Body of pancreas (tissue), 4 donors: ENCODE results near the gene IQSEC2. TPM values are rescaled to one million over a fixed set of nuclear protein-coding genes. Genes with fewer than 3 reads are reported as not detected.

Experiments
- ATAC-seq: fragments of 150-250 bp; one replicate; pipeline ENCODE4 v1.9.1; 2016
- DNase-seq, 4 donors: peaks; one replicate each; pipeline ENCODE4 v3.0.0-alpha.2; 2019
- H3K27ac ChIP-seq, 4 donors: fragments of 200-600 bp; sonication (generic); 1 replicate in 3 of 4; 2 replicates in 1 of 4; pipeline versions ENCODE4 v1.5.1 to v1.6.1; 2016 to 2019; ENCODE audit warnings: mild to moderate bottlenecking in 1 of 4, mixed read lengths in 1 of 4, moderate library complexity in 1 of 4
- H3K27me3 ChIP-seq, 2 donors: fragments of 200-600 bp; sonication (generic); one replicate each; pipeline ENCODE4 v1.6.0; 2016; ENCODE audit warnings: mild to moderate bottlenecking in 1 of 2
- H3K36me3 ChIP-seq, 2 donors: fragments of 200-600 bp; sonication (generic); replicated peaks in 1 of 2; 2 replicates each; pipeline ENCODE4 v1.5.1; 2016; ENCODE audit warnings: low read depth in 2 of 2; ENCODE audit not compliant: insufficient read depth in 1 of 2
- H3K4me1 ChIP-seq: fragments of 200-600 bp; sonication (generic); one replicate; pipeline ENCODE4 v1.6.0; 2016
- H3K4me3 ChIP-seq, 2 donors: fragments of 200-600 bp; sonication (generic); 1 replicate in 1 of 2; 2 replicates in 1 of 2; pipeline ENCODE4 v1.5.1; 2016 to 2019
- H3K9me3 ChIP-seq, 3 donors: fragments of 200-600 bp; sonication (generic); 1 replicate in 2 of 3; 2 replicates in 1 of 3; pipeline ENCODE4 v1.5.1; 2016
- CTCF ChIP-seq, 7 experiments: fragments of 450-650 bp in 4 of 7; fragments of 200-600 bp in 3 of 7; sonication (generic) in 3 of 7; IDR thresholded peaks; one replicate each; pipeline ENCODE4 v1.5.1; 2016 to 2019; ENCODE audit warnings: antibody characterized with exemption in 7 of 7
- POLR2A ChIP-seq, 3 donors: fragments of 450-650 bp; IDR thresholded peaks; one replicate each; pipeline ENCODE4 v1.6.1; 2016; ENCODE audit warnings: antibody characterized with exemption in 3 of 3, mild to moderate bottlenecking in 2 of 3
- WGBS, 2 donors: methylation state at CpG; one replicate each; pipeline ENCODE4 v1.1.5; 2017; 5-methylcytosine and 5-hydroxymethylcytosine counted together
- intact Hi-C: fragments of 100-400 bp; cut with DNase I; formaldehyde crosslinking; loops from one replicate; pipeline ENCODE4 v1.15.1; 2023
- total RNA-seq, 2 donors: library from RNA; depleted of rRNA; stranded (reverse); fragments of >200 nt; gene quantifications; one replicate each; pipeline ENCODE4 v1.1.0, GENCODE V29; 2016

IQSEC2 gene
- total RNA-seq, 2 donors from 2014 or later: 12.7 to 30.3 TPM

- Histone ChIP-seq H3K27ac (peak overlapping the region in 2 of 4 donors; percentile 44 to 45), H3K4me1 (peaks cover 7% of the 10 kb centered on the region), H3K27me3 (no peaks in the 10 kb centered on the region), H3K36me3 (no peaks in the 10 kb centered on the region), H3K4me3 (no peak overlapping the region), H3K9me3 (no peaks in the 10 kb centered on the region)
- DNase-seq (peak; percentile 15 to 66 (median 48)), ATAC-seq (peak; percentile 45)
- TF ChIP-seq POLR2A (IDR thresholded peaks at IDR 0.05) (no peak), CTCF (IDR thresholded peaks at IDR 0.05) (no peak)
- intact Hi-C loops: no loop called here
- WGBS, 2 donors: 45 to 51% methylated on average over 7 to 8 of the region's 11 CpGs
Observed at GRCh38 chrX:53287493-53288138, 6.2 kb upstream of the IQSEC2 start.

- Histone ChIP-seq H3K9me3 (no peaks in the 10 kb centered on the region), H3K36me3 (no peaks in the 10 kb centered on the region), H3K27me3 (no peaks in the 10 kb centered on the region), H3K4me3 (no peak overlapping the region), H3K4me1 (peaks cover 19% of the 10 kb centered on the region), H3K27ac (no peak overlapping the region)
- intact Hi-C loops: no loop called here
- DNase-seq: no peak
- no peak for ATAC-seq
- TF ChIP-seq CTCF (IDR thresholded peaks at IDR 0.05): no peak
- no peak for TF ChIP-seq POLR2A (IDR thresholded peaks at IDR 0.05)
- WGBS, 2 donors: 63 to 73% methylated on average over 3 of the region's 3 CpGs
Observed at GRCh38 chrX:53286171-53286570, 4.8 kb upstream of the IQSEC2 start.

GRCh38 chrX:53285591-53285990 lies 4.2 kb upstream of the IQSEC2 start:
- Histone ChIP-seq H3K9me3 (no peaks in the 10 kb centered on the region), H3K27ac (no peak overlapping the region), H3K36me3 (no peaks in the 10 kb centered on the region), H3K27me3 (no peaks in the 10 kb centered on the region), H3K4me3 (no peak overlapping the region), H3K4me1 (peaks cover 25% of the 10 kb centered on the region)
- DNase-seq: no peak
- no peak for TF ChIP-seq CTCF (IDR thresholded peaks at IDR 0.05)
- TF ChIP-seq POLR2A (IDR thresholded peaks at IDR 0.05): no peak
- ATAC-seq: no peak
- intact Hi-C loops: no loop called here
- WGBS, 2 donors: 72% methylated on average over 3 of the region's 3 CpGs; no CpG with 5 or more reads in 1 of the 2 donors

- ATAC-seq (peak; percentile 63), DNase-seq (peak; percentile 49 to 72 (median 58))
- Histone ChIP-seq H3K9me3 (no peaks in the 10 kb centered on the region), H3K27ac (no peak overlapping the region), H3K36me3 (no peaks in the 10 kb centered on the region), H3K27me3 (no peaks in the 10 kb centered on the region), H3K4me1 (peaks cover 32% of the 10 kb centered on the region), H3K4me3 (no peak overlapping the region)
- TF ChIP-seq CTCF (IDR thresholded peaks at IDR 0.05) (peak; percentile 54 to 79 (median 65)), POLR2A (IDR thresholded peaks at IDR 0.05) (no peak)
- WGBS, 2 donors: 30 to 44% methylated on average over 5 to 8 of the region's 8 CpGs
- intact Hi-C loops: no loop called here
Observed at GRCh38 chrX:53284684-53285447, 3.5 kb upstream of the IQSEC2 start.
